ENCODE measurements around the gene ATAD2B. TPM values are rescaled to one million over a fixed set of nuclear protein-coding genes. Genes with fewer than 3 reads are reported as not detected.

The ATAD2B gene
- total RNA-seq, 4 donors from 2014 or later = 7.3 to 18.1 (median 7.7) TPM

GRCh38 chr2:23814963-23815362 lies 112.0 kb downstream of the ATAD2B start:
- no peak overlapping the region for H3K27ac ChIP-seq

GRCh38 chr2:23813438-23813837 lies 113.5 kb downstream of the ATAD2B start:
- Histone ChIP-seq H3K27ac (no peak overlapping the region), H3K4me1 (no peaks in the 10 kb centered on the region), H3K4me3 (no peak overlapping the region), H3K27me3 (no peaks in the 10 kb centered on the region), H3K36me3 (peaks cover 0 to 9% of the 10 kb centered on the region in 2 donors), H3K9me3 (no peaks in the 10 kb centered on the region)
- in situ Hi-C loops (cut with MboI; ENCODE audit: low sequenced_read_pairs in 4 of 4) (no loop called here), intact Hi-C loops (cut with DNase I; ENCODE audit: low total_unique reads) (no loop called here)
- TF ChIP-seq CTCF (IDR thresholded peaks at IDR 0.05 in 4 of 5, conservative IDR thresholded peaks at IDR 0.05 in 1 of 5) = no peak
- no peak for TF ChIP-seq POLR2A (IDR thresholded peaks at IDR 0.05)
- DNase-seq (no peak), ATAC-seq (no peak)

More at GRCh38 chr2:23814963-23815362, 112.0 kb downstream of the ATAD2B start:
- intact Hi-C loops (cut with DNase I; ENCODE audit: low total_unique reads) = loop anchor here (1.0 kb wide), 1 partner anchor 13 kb away; no protein-coding TSS in a partner anchor
- H3K36me3 ChIP-seq = peaks cover 0 to 7% of the 10 kb centered on the region in 2 donors
- in situ Hi-C loops (cut with MboI; ENCODE audit: low sequenced_read_pairs in 4 of 4) = no loop called here
- ATAC-seq (no peak), DNase-seq (no peak)
- TF ChIP-seq POLR2A (IDR thresholded peaks at IDR 0.05) (no peak), CTCF (IDR thresholded peaks at IDR 0.05 in 4 of 5, conservative IDR thresholded peaks at IDR 0.05 in 1 of 5) (no peak)
- no peaks in the 10 kb centered on the region for H3K27me3 ChIP-seq
- no peak overlapping the region for H3K4me3 ChIP-seq
- H3K9me3 ChIP-seq = no peaks in the 10 kb centered on the region
- H3K4me1 ChIP-seq = no peaks in the 10 kb centered on the region

- ATAC-seq (no peak), DNase-seq (no peak)
- no peak overlapping the region for H3K27ac ChIP-seq
- no peak for TF ChIP-seq CTCF (IDR thresholded peaks at IDR 0.05 in 4 of 5, conservative IDR thresholded peaks at IDR 0.05 in 1 of 5)
- no peak for TF ChIP-seq POLR2A (IDR thresholded peaks at IDR 0.05)
- no peaks in the 10 kb centered on the region for H3K27me3 ChIP-seq
- intact Hi-C loops (cut with DNase I; ENCODE audit: low total_unique reads) = no loop called here
- H3K36me3 ChIP-seq = peaks cover 0 to 6% of the 10 kb centered on the region in 2 donors
- H3K4me3 ChIP-seq = no peak overlapping the region
- H3K4me1 ChIP-seq = no peaks in the 10 kb centered on the region
- no peaks in the 10 kb centered on the region for H3K9me3 ChIP-seq
- in situ Hi-C loops (cut with MboI; ENCODE audit: low sequenced_read_pairs in 4 of 4) = no loop called here
Observed at GRCh38 chr2:23809150-23809549, 117.8 kb downstream of the ATAD2B start.

- in situ Hi-C loops (cut with MboI; ENCODE audit: low sequenced_read_pairs in 4 of 4) = no loop called here
- intact Hi-C loops (cut with DNase I; ENCODE audit: low total_unique reads) = no loop called here
Observed at GRCh38 chr2:23806665-23807249, 120.2 kb downstream of the ATAD2B start.

More at GRCh38 chr2:23806665-23807249, 120.2 kb downstream of the ATAD2B start:
- Histone ChIP-seq H3K4me1 (peaks cover 0 to 4% of the 10 kb centered on the region in 2 donors), H3K27me3 (no peaks in the 10 kb centered on the region), H3K36me3 (peaks cover 0 to 6% of the 10 kb centered on the region in 2 donors), H3K27ac (no peak overlapping the region), H3K9me3 (no peaks in the 10 kb centered on the region), H3K4me3 (no peak overlapping the region)
- TF ChIP-seq POLR2A (IDR thresholded peaks at IDR 0.05) = no peak
- TF ChIP-seq CTCF (IDR thresholded peaks at IDR 0.05 in 4 of 5, conservative IDR thresholded peaks at IDR 0.05 in 1 of 5) = no peak
- DNase-seq (no peak), ATAC-seq (no peak)

All from gastrocnemius medialis (tissue), 4 donors.